ENCODE results near the gene TAF10.

TAF10 gene

DNA sequence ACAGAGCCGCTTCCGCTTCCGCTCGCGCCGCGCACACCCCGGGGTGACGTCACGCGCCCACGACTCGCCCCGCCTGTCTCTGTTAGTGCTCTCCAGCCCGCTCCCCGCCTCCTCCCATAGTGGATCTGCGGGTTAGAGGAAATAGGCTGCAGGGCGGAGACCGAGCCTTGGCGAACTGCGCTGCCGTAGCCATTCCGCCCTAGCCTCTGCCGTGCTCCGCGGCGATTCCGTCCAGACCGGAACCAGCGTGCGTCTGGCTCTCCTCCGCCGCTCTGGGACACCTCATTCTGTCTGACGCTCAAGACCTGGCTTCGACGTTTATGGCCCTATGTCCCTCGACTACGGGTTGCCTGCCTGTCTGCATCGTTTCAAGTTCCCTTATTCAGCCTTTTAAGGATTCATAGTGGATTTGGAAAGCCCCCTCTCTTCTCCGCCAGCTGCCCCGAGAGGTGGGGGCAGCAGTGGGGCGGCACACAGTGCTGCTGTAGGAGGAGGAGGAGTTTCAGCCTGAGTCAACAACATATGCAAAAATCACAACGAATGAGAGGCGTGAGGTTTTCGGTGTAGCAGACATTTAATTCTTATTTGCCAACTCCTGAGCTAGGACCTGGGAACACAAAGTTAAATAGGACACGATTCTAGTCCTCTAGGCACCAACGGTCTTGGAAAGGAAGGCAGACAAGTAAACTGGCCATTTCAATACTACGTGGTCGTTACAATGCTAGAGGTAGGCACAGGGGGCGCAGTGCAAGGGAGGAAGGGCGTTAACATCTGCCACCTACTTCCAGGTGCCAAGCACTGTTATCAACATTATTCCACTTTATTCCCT, at the start of gene TAF10:
TSS of gene TAF10 (minus strand) at position 4 of the 829 bp plus-strand sequence. CDS start 27 bp downstream, outside the sequence.
- DNase-seq: peak; percentile 95

DNA sequence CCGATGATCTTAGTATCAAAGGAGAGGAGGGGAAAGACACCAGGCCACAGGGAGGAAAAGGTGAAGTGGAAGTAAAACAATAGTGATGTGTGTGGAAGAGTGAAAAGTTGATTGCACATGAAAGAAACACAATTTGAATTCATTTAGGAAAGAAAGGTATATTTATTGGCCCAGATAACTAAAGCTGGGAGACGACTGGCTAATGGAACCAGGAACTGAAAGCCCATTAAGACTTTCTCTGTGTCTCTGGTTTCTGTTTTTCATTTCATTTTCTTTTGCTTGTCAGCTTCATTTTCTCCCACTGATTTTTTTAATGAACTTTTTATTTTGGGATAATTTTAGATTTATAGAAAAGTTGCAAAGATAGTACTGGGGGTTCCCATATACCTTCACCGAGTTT, 48.7 kb upstream of the TAF10 start:
- DNase-seq: no peak

- DNase-seq: no peak
These were observed 46.6 kb upstream of the TAF10 start for GRCh38 chr11:6658647-6659046.

DNA sequence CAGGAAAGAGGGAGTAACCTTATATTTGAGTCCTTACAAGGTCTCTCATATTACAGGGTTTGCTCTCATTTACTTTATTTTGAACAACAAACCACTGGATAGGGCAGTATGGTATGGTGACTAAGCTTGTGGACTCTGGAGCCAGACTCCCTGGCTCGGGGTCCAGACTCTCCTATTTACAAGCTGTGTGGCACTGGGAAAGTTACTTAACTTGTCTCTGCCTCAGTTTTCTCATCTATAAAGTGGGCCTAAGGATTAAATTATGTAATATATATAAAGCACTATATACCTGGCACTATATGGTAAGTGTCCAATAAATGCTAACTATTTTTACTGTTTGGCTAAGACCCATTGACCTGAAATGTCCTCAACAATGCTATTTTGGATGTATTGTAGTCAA, 45.3 kb upstream of the TAF10 start:
- DNase-seq: no peak

DNA sequence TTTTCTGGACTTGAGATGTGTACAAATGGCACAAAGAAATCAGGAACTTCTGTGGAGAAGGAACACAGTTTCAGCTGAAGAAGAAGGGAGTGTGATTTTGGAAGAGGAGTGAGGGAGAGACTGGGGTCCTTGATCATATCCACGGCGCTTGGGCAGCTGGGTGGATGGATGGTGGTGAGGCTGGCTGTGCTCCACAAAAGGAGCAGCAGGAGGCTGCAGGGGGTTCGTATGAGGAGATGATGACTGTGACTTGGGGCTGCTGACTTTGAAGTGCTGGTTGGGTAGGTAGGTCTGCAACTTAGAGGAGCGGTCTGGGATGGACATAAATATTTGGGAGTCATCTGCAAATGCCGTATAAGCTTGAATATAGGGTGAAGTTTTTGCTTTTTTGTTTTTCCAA, 44.9 kb upstream of the TAF10 start:
- no peak for DNase-seq

GRCh38 chr11:6656584-6656915, 44.5 kb upstream of the TAF10 start:
- no peak for DNase-seq

- no peak for DNase-seq
These were observed 44.0 kb upstream of the TAF10 start, which contains the start of gene DCHS1 for GRCh38 chr11:6655790-6656583. DCHS1 (minus strand) TSS chr11:6655809; CDS start chr11:6641613, 14,196 bp downstream.

GRCh38 chr11:6655020-6655789, 43.2 kb upstream of the TAF10 start:
- no peak for DNase-seq

DNA sequence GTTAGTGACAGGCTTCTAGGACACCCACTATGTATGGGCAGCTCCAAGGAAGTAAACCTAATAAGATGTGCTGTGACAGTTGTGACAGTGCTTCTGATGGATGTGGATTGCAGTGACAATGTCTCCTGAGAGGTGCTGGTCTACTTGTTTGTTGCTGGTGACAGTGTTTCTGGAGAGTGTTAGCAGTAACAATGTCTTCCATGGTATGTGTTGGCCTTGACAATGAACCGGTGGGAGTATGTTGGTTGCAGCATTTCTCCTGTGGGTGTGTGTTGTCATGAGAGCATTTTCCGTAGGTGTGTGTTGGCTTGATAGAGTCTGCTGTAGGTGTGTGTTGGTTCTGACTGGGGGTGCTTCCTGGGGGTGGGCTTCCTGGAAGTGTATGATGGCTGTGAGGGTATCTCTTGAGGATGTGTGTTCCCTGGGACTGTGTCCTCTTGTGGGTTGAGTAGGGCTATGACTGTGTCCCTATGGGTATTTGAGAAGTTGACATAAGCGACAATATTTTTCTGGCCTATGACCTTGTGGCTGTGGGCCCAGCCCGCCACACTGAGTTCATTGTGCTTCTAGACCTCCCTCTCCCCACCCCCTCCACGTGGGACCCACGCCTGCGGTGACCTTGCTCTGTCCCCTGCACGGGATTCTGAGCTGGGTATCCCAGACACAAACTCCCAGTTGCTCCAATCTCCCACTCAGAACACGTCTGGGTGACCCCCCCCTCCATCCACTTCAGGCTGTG, 42.4 kb upstream of the TAF10 start:
- DNase-seq: no peak

DNA sequence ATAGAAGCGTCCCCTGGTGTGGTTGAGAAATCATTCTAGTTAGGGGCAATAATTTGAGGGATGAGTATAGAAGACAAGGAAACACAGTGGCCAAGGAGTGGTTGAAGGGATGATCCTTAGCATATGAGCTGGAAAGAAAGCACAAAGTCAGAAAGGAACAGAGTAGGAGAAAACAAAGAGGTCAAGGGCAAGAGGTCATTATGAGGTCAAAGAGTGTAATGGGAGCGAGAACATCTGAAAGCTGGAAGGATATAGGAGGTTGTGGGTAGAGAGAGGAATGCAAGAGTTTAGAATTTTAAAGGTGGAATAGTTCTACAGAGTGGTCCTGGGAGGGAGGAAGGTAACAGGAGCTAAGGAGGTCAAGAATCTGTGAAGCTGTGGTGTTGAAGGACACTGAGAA, 41.6 kb upstream of the TAF10 start:
- DNase-seq: no peak

DNA sequence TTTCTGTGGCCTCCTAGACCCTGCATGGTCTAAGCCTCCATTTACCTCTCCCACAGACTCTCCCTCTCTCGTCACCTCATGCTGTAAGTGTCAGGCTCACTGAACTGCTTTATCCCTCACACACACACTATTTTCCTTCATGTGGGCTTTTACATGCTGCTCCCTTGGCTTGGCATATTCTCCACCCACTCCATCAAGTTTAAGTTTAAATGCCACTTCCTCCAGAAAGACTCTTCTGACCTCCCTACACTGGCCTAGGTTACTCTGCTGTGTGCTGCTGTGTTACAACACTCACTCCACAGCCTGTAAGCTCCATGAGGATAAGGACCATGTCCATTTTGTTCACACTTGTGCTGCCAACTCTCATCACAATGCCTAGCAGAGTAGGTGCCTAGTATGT, 41.1 kb upstream of the TAF10 start:
- DNase-seq: no peak

DNA sequence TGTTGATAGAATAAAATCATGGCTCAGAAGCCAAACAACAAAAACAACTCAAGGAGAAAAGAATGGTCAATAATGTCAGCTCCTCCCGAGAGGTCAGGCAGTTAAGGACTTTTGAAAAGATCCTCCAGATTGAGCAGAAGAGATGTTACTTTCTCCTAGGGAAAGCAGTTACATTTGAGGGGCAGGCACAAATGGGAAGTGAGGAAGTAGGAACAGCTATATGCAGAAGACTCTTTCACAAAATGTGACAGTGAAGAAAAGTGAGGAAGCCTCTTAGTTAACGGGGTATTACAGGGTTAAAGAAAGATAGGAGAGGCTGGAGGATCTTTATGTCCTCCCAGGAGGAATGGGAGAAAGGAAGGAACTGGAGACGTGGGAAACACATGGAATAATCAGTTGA, 40.2 kb upstream of the TAF10 start:
- no peak for DNase-seq

GRCh38 chr11:6650980-6651379, 39.0 kb upstream of the TAF10 start:
- no peak for DNase-seq

DNA sequence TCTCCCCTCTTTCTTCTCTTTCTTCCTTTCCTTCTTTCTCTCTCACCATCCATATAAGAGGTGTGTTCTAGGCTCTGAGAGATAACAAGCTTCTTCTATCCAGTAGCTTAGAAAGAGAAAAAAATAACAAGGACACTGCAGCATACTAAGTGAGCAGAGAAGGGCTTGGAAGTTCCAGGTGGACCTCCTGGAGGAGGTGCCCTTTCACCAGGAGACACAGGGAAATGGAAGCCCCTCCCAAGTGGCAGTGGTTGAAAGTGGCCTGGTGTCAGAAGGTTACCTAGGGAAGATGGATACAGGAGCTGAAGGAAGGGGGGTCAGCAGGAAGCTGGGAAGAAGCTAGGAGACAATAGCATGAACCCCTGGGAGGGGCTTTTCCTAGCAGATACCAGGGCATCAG, 38.1 kb upstream of the TAF10 start:
- no peak for DNase-seq

DNA sequence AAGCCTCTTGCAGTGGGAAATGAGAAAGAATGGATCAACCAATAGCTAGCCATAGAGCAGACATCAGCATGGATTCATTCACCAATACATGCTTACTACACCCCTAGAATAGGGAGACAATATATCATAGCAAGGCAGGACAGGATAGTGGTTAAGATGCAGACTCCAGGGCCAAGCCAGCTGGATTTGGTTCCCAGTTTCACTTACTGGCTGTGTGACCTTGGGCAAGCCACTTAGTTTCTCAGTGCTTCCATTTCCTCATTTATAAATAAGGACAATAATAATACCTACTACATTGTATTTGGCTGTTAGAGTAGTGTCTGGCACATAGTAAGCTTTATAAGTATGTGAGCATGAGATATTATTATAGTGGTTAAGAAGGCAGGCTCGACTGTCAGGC, 36.5 kb upstream of the TAF10 start:
- DNase-seq: no peak

DNA sequence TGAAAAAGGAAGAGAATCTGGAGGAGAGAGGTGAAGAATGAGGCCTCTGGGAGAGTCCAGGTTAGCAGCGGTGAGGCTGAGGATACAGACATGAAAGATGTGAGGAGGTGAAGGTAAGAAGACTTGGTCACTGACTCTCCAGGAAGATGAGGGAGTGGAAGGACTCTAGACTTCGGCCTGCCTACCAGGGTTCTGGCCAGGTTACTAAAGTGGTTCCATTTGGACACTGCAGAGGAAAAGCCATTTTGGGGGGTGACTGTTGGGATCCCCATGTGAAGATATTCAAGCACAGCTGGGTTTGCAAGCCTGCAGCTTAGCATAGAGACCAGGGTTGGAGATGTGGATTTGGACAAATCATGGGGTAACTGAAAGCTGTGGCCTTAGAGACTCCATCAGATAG, 35.8 kb upstream of the TAF10 start:
- DNase-seq: no peak

GRCh38 chr11:6646918-6647679, 35.1 kb upstream of the TAF10 start:
- peak; percentile 53 for DNase-seq

DNA sequence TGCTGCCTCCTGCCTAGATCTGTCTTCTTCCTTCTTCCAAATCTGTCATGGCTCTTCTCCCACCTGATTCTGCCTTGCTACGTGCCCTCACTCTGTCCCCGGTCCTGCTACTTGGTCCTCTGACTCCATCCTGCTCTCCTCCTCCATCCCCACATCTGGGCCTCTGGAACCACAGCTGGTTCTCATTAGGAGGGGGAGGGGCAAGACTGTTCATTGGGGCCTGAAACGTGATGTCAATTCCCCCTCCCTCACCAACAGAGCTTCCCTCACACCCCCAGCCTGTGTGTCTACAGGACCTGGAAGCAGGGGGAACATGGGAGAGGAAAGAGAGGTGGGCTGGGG, 34.5 kb upstream of the TAF10 start:
- DNase-seq: no peak

DNA sequence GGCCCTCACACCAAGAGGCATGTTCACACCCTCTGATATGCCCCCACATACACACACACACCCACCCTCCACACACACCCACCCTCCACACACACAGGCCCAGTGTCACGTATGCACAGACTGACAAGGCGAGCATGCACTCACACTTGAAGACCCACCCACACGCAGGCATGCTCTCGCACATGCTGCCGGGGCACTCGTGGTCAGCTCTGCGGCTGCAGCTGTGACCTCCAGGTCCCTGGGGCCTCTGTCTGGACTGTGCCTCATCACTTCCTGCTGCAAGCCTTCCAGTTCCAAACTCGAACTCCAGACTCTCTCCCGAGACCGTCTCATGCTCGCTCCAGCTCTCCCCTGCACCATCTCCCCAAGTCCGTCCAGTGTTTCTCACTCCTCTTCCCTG, 34.1 kb upstream of the TAF10 start:
- DNase-seq: no peak

DNA sequence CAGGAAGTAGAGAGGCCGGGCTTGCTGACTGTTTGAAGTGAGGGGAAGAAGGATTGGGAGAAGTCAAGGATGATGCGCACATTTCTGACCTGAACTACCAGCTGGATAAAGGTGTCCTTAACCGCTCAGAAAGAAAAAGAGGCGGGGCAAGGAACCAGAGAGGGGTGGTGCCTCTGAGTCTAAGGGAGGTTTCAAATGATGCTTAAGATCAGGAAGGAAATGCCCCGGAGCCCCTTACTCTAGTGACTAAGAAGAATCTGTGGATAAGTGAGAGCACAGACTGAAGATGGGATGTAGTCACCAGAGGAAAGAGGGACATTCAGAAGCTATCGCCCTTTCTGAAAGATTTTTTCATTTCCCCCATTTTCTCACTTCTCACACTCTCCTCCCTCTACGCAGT, 30.9 kb upstream of the TAF10 start:
- no peak for DNase-seq

DNA sequence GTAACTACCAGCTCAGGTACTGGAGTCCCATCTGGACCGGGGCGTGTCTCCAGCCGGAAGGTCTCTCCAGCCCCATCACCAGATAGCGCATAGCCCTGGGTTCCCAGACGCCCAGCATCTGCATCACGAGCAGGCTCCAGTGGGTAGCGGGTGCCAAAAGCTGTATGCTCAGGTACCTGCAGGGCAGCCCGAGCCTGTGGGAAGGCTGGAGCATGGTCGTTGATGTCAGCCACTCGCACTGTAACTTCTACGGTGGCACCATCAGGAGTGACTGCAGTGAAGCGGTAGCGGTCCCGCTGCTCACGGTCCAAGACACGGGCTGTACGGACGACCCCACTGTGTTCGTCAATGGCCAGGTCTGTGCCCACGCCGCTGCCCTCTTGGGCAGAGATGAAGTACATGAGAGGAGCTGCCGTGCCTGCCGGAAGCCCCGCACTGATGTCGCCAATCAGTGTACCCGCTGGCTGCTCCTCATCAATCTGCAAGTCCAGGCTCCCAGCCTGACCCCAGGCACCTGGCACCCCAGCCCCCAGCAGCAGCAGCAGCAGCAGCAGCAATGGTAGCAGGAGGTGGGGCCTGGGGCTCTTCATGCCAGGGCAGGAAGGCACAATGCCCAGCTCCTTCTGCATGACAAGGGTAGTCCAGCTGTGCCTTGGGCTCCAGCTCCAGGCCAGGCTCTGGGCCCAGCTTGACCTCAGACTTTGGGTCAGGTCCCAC, 29.1 kb upstream of the TAF10 start:
- DNase-seq: no peak
